T-helper 17 cell (primary cell): Measurements from ENCODE around the gene CIB1. TPM values are rescaled to one million over a fixed set of nuclear protein-coding genes. Genes with fewer than 3 reads are reported as not detected.
A peak's percentile ranks its signal among the peaks of the same experiment; 100 is the strongest.

ENCODE experiments used
- ATAC-seq: fragments of 150-1000 bp; cut with Tn5 transposase; 2 replicates; pipeline ENCODE4 v1.10.0; 2021; ENCODE audit warnings: mild to moderate bottlenecking, moderate library complexity
- DNase-seq, 3 donors: peaks; one replicate each; pipeline versions ENCODE4 v3.0.0 to v3.0.0-alpha.2; 2020 to 2021
- H3K9me3 ChIP-seq: one replicate; pipeline ENCODE4 v1.7.0; 2013; ENCODE audit warnings: low read length, mild to moderate bottlenecking; ENCODE audit not compliant: control insufficient read depth, poor library complexity, severe bottlenecking
- H3K27ac Mint-ChIP-seq: one replicate; pipeline ENCODE4 v1.8.0; 2022; ENCODE audit warnings: mild to moderate bottlenecking, moderate library complexity, mixed read lengths
- H3K27me3 Mint-ChIP-seq: one replicate; pipeline ENCODE4 v1.8.0; 2022; ENCODE audit warnings: mixed read lengths
- H3K36me3 Mint-ChIP-seq: one replicate; pipeline ENCODE4 v1.8.0; 2022; ENCODE audit warnings: low read depth, mixed read lengths
- H3K4me1 Mint-ChIP-seq: one replicate; pipeline ENCODE4 v1.8.0; 2022; ENCODE audit warnings: mild to moderate bottlenecking, mixed read lengths
- H3K4me3 Mint-ChIP-seq: one replicate; pipeline ENCODE4 v1.8.0; 2022; ENCODE audit warnings: mild to moderate bottlenecking, moderate library complexity, mixed read lengths
- total RNA-seq, 4 donors: library from RNA in 2 of 4; stranded (reverse) in 2 of 4; gene quantifications; one replicate each; pipeline ENCODE4 v1.2.3 and lab custom pipeline; 2022 to 2026

CIB1 gene
- total RNA-seq, 2 donors from 2014 or later = 166 to 183 TPM

- no peaks in the 10 kb centered on the region for H3K9me3 ChIP-seq
- Mint-ChIP-seq H3K27me3 (no peaks in the 10 kb centered on the region), H3K36me3 (peaks cover 4% of the 10 kb centered on the region), H3K4me1 (peaks cover 40% of the 10 kb centered on the region), H3K27ac (peak overlapping the region; percentile 100), H3K4me3 (peak overlapping the region; percentile 97)
- ATAC-seq (no peak), DNase-seq (no peak)
These were observed 1.5 kb downstream of the CIB1 start for GRCh38 chr15:90232196-90232595.

DNA sequence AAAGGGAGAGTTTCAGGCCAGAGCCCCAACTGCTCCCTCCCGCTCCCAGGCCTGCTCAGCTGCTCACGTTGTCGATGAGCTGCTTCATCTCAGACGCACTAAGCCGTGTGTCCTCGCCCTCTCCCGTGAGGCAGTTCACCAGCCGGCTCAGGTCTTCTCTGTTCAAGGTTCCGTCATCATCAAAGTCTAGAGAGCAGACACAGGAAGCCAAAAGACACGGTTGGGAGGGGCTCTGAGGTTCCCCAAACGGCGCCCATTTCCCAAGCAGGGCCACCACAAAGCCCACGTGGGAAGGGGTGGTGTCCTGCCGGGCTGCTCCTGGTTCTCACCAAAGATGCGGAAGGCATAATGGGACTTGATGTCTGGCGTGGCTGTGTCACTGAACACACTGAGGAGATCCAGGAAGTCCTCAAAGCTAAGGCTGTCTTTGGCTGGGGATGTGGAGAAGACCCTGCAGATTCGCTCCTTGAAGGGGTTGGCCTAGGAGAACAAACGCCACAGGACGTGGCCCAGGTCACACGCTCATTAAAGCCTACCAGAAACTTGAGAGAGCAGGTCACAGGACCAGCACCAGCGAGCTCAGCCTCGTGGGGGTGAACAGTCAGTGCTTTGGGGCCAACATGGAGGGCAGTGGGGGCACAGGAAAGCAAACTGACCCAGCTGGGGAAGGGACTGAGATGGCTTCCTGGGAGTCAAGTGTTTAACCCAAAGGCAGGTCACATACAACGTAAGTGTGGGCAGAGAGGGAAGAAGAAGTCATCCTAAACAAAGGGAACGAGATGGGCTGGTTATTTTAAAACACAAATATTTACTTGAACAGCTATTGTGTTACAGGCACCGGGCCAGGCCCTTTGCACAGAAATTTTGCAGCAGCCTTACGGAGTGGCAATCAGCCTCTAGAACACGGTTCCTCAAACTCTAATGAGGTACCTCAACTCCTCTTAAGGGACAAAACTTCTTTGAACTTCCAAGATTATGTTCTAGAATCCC is 2.4 kb downstream of the CIB1 start:
- Mint-ChIP-seq H3K4me1 (peaks cover 40% of the 10 kb centered on the region), H3K36me3 (peaks cover 4% of the 10 kb centered on the region), H3K27ac (peak overlapping the region; percentile 100), H3K4me3 (peak overlapping the region; percentile 97), H3K27me3 (no peaks in the 10 kb centered on the region)
- H3K9me3 ChIP-seq = no peaks in the 10 kb centered on the region
- ATAC-seq (peak; percentile 76), DNase-seq (peak; percentile 66 to 83 (median 73))

DNA sequence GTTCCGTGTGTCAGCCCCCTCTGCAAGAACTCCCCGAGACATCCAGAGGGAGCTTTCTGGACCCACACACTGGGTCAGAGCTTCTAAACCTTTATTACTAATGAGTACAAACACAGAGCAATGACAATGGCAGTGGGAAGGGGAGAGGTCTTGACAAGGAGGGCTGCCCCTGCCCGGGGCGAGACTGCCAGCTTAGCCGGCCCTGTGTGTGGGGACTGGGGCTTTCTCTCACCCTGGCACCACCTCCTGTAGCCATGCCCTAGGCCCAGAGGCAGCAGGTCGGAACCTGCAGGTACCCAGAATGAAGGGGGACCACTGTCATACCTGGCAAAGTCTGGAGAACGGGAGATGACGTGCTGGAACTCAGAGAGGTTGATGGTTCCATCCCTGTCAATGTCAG is 3.1 kb downstream of the CIB1 start:
- DNase-seq (no peak), ATAC-seq (no peak)
- Mint-ChIP-seq H3K4me1 (peaks cover 41% of the 10 kb centered on the region), H3K36me3 (peaks cover 4% of the 10 kb centered on the region), H3K27ac (peak overlapping the region; percentile 100), H3K4me3 (peak overlapping the region; percentile 97), H3K27me3 (no peaks in the 10 kb centered on the region)
- H3K9me3 ChIP-seq = no peaks in the 10 kb centered on the region

DNA sequence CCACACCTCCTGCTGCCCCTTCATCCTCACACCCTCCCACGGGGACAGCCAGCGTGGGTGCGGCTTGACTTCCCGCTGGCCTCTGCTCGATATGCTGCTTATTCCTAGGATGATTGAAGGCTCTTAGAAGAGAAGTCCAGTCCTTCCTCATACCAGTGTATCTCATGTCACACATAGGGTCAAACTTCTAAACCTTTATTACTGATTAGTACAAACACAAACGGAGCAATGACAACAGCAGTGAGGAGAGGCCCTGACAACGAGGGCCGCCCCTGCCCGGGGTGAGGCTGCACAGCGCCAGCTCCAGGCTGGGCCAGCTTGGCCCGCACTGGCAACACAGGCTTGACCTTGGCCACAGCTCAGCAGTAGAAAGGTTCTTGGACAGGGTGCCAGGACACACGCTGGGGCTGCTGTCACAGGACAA is 3.7 kb downstream of the CIB1 start:
- ATAC-seq (no peak), DNase-seq (no peak)
- peaks cover 41% of the 10 kb centered on the region for H3K4me1 Mint-ChIP-seq
- H3K36me3 Mint-ChIP-seq = peaks cover 4% of the 10 kb centered on the region
- H3K27ac Mint-ChIP-seq = peak overlapping the region; percentile 100
- H3K4me3 Mint-ChIP-seq = peak overlapping the region; percentile 97
- H3K27me3 Mint-ChIP-seq = no peaks in the 10 kb centered on the region
- no peaks in the 10 kb centered on the region for H3K9me3 ChIP-seq

DNA sequence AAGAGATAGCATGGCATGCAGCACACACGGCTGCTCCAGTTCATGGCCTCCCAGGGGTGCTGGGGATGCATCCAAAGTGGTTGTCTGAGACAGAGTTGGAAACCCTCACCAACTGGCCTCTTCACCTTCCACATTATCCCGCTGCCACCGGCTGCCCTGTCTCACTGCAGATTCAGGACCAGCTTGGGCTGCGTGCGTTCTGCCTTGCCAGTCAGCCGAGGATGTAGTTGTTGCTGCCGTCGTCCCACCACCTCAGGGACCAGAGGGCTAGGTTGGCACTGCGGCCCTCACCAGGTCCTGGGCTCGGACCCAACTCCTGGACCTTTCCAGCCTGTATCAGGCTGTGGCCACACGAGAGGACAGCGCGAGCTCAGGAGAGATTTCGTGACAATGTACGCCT is 4.8 kb downstream of the CIB1 start:
- Mint-ChIP-seq H3K36me3 (peaks cover 4% of the 10 kb centered on the region), H3K27ac (peak overlapping the region; percentile 100)

GRCh38 chr15:90227816-90228772 is 5.6 kb downstream of the CIB1 start:
- ATAC-seq (no peak), DNase-seq (no peak)
- peaks cover 33% of the 10 kb centered on the region for H3K4me1 Mint-ChIP-seq
- H3K36me3 Mint-ChIP-seq = peaks cover 4% of the 10 kb centered on the region
- H3K27me3 Mint-ChIP-seq = no peaks in the 10 kb centered on the region
- H3K27ac Mint-ChIP-seq = peak overlapping the region; percentile 100
- H3K4me3 Mint-ChIP-seq = peak overlapping the region; percentile 59
- H3K9me3 ChIP-seq = no peaks in the 10 kb centered on the region

More for the DNA sequence above, 4.8 kb downstream of the CIB1 start:
- Mint-ChIP-seq H3K4me1 (peaks cover 33% of the 10 kb centered on the region), H3K27me3 (no peaks in the 10 kb centered on the region), H3K4me3 (peak overlapping the region; percentile 59)
- H3K9me3 ChIP-seq = no peaks in the 10 kb centered on the region
- no peak for ATAC-seq
- DNase-seq = no peak

DNA sequence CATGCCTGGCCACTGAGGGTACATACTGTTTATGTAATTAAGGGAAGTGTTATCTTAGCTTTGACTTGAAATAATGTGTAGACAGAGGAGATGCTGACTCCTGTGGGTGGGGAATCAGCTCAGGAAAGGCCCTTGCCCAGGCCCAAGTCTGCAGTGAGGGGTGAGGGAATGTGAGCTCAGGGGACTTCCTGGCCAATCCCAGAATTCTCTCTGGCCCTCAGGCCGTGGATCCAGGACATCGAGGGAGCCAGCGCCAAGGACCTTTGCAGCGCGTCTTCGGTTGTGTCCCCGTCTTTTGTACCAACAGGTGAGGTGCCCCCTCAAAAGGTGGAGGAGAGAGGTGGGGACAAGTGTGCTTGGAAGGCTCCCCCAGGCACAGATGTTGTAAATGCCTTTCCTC is 6.4 kb downstream of the CIB1 start:
- Mint-ChIP-seq H3K4me3 (no peak overlapping the region), H3K27me3 (no peaks in the 10 kb centered on the region), H3K36me3 (peaks cover 4% of the 10 kb centered on the region), H3K27ac (peak overlapping the region; percentile 34), H3K4me1 (peaks cover 27% of the 10 kb centered on the region)
- ATAC-seq (no peak), DNase-seq (no peak)
- no peaks in the 10 kb centered on the region for H3K9me3 ChIP-seq

GRCh38 chr15:90225504-90226234 is 8.1 kb downstream of the CIB1 start:
- no peaks in the 10 kb centered on the region for H3K27me3 Mint-ChIP-seq
- no peak for DNase-seq
- no peak for ATAC-seq
- no peak overlapping the region for H3K4me3 Mint-ChIP-seq
- H3K27ac Mint-ChIP-seq = peak overlapping the region; percentile 19
- H3K9me3 ChIP-seq = no peaks in the 10 kb centered on the region
- peaks cover 17% of the 10 kb centered on the region for H3K4me1 Mint-ChIP-seq
- H3K36me3 Mint-ChIP-seq = peaks cover 2% of the 10 kb centered on the region

GRCh38 chr15:90225047-90225446 is 8.7 kb downstream of the CIB1 start:
- peaks cover 2% of the 10 kb centered on the region for H3K36me3 Mint-ChIP-seq
- peaks cover 15% of the 10 kb centered on the region for H3K4me1 Mint-ChIP-seq
- ATAC-seq (no peak), DNase-seq (no peak)
- no peaks in the 10 kb centered on the region for H3K9me3 ChIP-seq
- no peaks in the 10 kb centered on the region for H3K27me3 Mint-ChIP-seq
- H3K27ac Mint-ChIP-seq = no peak overlapping the region
- no peak overlapping the region for H3K4me3 Mint-ChIP-seq

GRCh38 chr15:90223441-90224165 is 10.1 kb downstream of the CIB1 start:
- Mint-ChIP-seq H3K4me3 (no peak overlapping the region), H3K27ac (no peak overlapping the region)

DNA sequence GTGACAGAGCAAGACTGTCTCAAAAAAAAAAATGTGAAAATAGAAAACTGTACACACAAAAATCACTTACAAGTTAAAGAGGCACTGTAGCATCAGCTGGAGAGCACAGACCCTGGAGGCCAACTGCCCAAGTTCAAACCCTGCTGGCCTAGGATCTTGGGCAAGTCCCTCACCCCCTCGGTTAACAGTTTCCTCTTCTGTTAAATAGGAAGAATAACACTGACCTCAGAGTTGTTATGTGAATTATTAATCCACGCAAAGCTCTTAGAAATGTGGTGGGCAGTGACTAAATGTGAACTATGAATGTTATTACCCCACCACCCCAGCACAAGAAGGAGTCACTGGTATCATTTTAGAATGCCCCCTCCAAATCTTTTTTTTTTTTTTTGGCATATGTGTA is 11.2 kb downstream of the CIB1 start:
- Mint-ChIP-seq H3K4me3 (no peak overlapping the region), H3K4me1 (peaks cover 13% of the 10 kb centered on the region), H3K27ac (no peak overlapping the region), H3K36me3 (peaks cover 2% of the 10 kb centered on the region), H3K27me3 (no peaks in the 10 kb centered on the region)
- DNase-seq = no peak
- H3K9me3 ChIP-seq = no peaks in the 10 kb centered on the region
- no peak for ATAC-seq

More at GRCh38 chr15:90223441-90224165, 10.1 kb downstream of the CIB1 start:
- Mint-ChIP-seq H3K4me1 (peaks cover 13% of the 10 kb centered on the region), H3K27me3 (no peaks in the 10 kb centered on the region), H3K36me3 (peaks cover 2% of the 10 kb centered on the region)
- no peaks in the 10 kb centered on the region for H3K9me3 ChIP-seq
- no peak for DNase-seq
- no peak for ATAC-seq

GRCh38 chr15:90221246-90221900 is 12.4 kb downstream of the CIB1 start:
- Mint-ChIP-seq H3K27me3 (no peaks in the 10 kb centered on the region), H3K27ac (no peak overlapping the region), H3K36me3 (peaks cover 2% of the 10 kb centered on the region), H3K4me1 (peaks cover 13% of the 10 kb centered on the region), H3K4me3 (no peak overlapping the region)
- ATAC-seq (peak; percentile 47), DNase-seq (no peak)
- no peaks in the 10 kb centered on the region for H3K9me3 ChIP-seq
